Natural killer cell (primary cell): Measurements from ENCODE around the gene UGT1A3. TPM values are rescaled to one million over a fixed set of nuclear protein-coding genes. Genes with fewer than 3 reads are reported as not detected.

Experiments
- ATAC-seq, 3 donors: fragments of 150-1000 bp in 2 of 3; fragments of 200-7000 bp in 1 of 3; cut with Tn5 transposase; 1 replicate in 1 of 3; 2 replicates in 2 of 3; pipeline ENCODE4 v1.10.0; 2021; ENCODE audit warnings: mild to moderate bottlenecking in 2 of 3, moderate library complexity in 2 of 3
- DNase-seq, 2 donors: peaks; one replicate each; pipeline versions ENCODE4 v3.0.0 to v3.0.0-alpha.2; 2013 to 2021; ENCODE audit warnings: mixed read lengths in 1 of 2
- H3K27ac ChIP-seq: one replicate; pipeline ENCODE4 v1.5.1; 2013; ENCODE audit warnings: mild to moderate bottlenecking, low read length
- H3K27me3 ChIP-seq: one replicate; pipeline ENCODE4 v1.6.1; 2013; ENCODE audit warnings: low read length; ENCODE audit not compliant: control insufficient read depth, insufficient read depth
- H3K36me3 ChIP-seq: one replicate; pipeline ENCODE4 v1.6.1; 2013; ENCODE audit warnings: low read length; ENCODE audit not compliant: control insufficient read depth, insufficient read depth
- H3K4me1 ChIP-seq: one replicate; pipeline ENCODE4 v1.6.1; 2013; ENCODE audit warnings: low read length; ENCODE audit not compliant: control insufficient read depth, insufficient read depth
- H3K4me3 ChIP-seq: one replicate; pipeline ENCODE4 v1.5.1; 2013; ENCODE audit warnings: low read length
- H3K9me3 ChIP-seq: one replicate; pipeline ENCODE4 v1.6.1; 2013; ENCODE audit warnings: low read length; ENCODE audit not compliant: control insufficient read depth, insufficient read depth
- H3K27ac Mint-ChIP-seq, 2 donors: one replicate each; pipeline ENCODE4 v1.8.0; 2022; ENCODE audit warnings: mild to moderate bottlenecking in 2 of 2, mixed read lengths in 2 of 2, moderate library complexity in 1 of 2
- H3K27me3 Mint-ChIP-seq, 2 donors: one replicate each; pipeline ENCODE4 v1.8.0; 2022; ENCODE audit warnings: low read depth in 2 of 2, mixed read lengths in 2 of 2
- H3K36me3 Mint-ChIP-seq: one replicate; pipeline ENCODE4 v1.8.0; 2022; ENCODE audit warnings: mixed read lengths
- H3K4me1 Mint-ChIP-seq, 2 donors: one replicate each; pipeline ENCODE4 v1.8.0; 2022; ENCODE audit warnings: mixed read lengths in 2 of 2
- H3K4me3 Mint-ChIP-seq: one replicate; pipeline ENCODE4 v1.8.0; 2022; ENCODE audit warnings: mild to moderate bottlenecking, moderate library complexity, mixed read lengths
- H3K9me3 Mint-ChIP-seq, 2 donors: one replicate each; pipeline ENCODE4 v1.8.0; 2022; ENCODE audit warnings: mixed read lengths in 2 of 2
- CTCF ChIP-seq: fragments of 200-600 bp; IDR thresholded peaks from one replicate; pipeline ENCODE4 v1.8.0; 2022; ENCODE audit warnings: antibody characterized with exemption
- WGBS: methylation state at CpG from one replicate; pipeline ENCODE4 v1.1.7; 2013; ENCODE audit warnings: missing lambda C conversion rate; ENCODE audit not compliant: insufficient coverage; 5-methylcytosine and 5-hydroxymethylcytosine counted together
- intact Hi-C: fragments of 100-400 bp; cut with micrococcal nuclease; formaldehyde crosslinking; loops from one replicate; pipeline ENCODE4 v1.14.2; 2022
- total RNA-seq, 4 donors: library from RNA; stranded (reverse); fragments of 120-200 nt in 1 of 4; gene quantifications; one replicate each; pipeline versions ENCODE4 v1.2.3 to v1.2.4, GENCODE V29; 2013 to 2022

UGT1A3 gene
- total RNA-seq, 3 donors from 2014 or later (not counting 1 experiment from before 2014, with no cell fraction given), result not detected

GRCh38 chr2:233820774-233821105 is 91.9 kb downstream of the UGT1A3 start:
- H3K36me3 ChIP-seq, result no peaks in the 10 kb centered on the region
- no peak for TF ChIP-seq CTCF
- Mint-ChIP-seq H3K27ac (no peak overlapping the region), H3K36me3 (no peaks in the 10 kb centered on the region), H3K4me1 (peaks cover 0 to 5% of the 10 kb centered on the region in 2 donors), H3K4me3 (no peak overlapping the region), H3K27me3 (peaks cover 8 to 10% of the 10 kb centered on the region in 2 donors), H3K9me3 (no peaks in the 10 kb centered on the region)
- WGBS, result 94% methylated on average over 6 of the region's 6 CpGs
- ATAC-seq, result no peak
- no peak overlapping the region for H3K4me3 ChIP-seq
- DNase-seq, result no peak
- intact Hi-C loops, result no loop called here
- no peaks in the 10 kb centered on the region for H3K9me3 ChIP-seq
- no peaks in the 10 kb centered on the region for H3K27me3 ChIP-seq
- H3K27ac ChIP-seq, result no peak overlapping the region
- no peaks in the 10 kb centered on the region for H3K4me1 ChIP-seq

- Mint-ChIP-seq H3K4me1 (peaks cover 0 to 5% of the 10 kb centered on the region in 2 donors), H3K36me3 (no peaks in the 10 kb centered on the region), H3K9me3 (no peaks in the 10 kb centered on the region), H3K27ac (no peak overlapping the region), H3K27me3 (peaks cover 3 to 12% of the 10 kb centered on the region in 2 donors), H3K4me3 (no peak overlapping the region)
- H3K4me1 ChIP-seq, result no peaks in the 10 kb centered on the region
- no peaks in the 10 kb centered on the region for H3K36me3 ChIP-seq
- ATAC-seq, result no peak
- H3K4me3 ChIP-seq, result no peak overlapping the region
- no peaks in the 10 kb centered on the region for H3K9me3 ChIP-seq
- no peak for DNase-seq
- H3K27ac ChIP-seq, result no peak overlapping the region
- no peaks in the 10 kb centered on the region for H3K27me3 ChIP-seq
- WGBS, result 91% methylated on average over 3 of the region's 3 CpGs
- intact Hi-C loops, result no loop called here
- TF ChIP-seq CTCF, result no peak
Measured at GRCh38 chr2:233821196-233821595, 92.4 kb downstream of the UGT1A3 start.

GRCh38 chr2:233821709-233822100 is 92.9 kb downstream of the UGT1A3 start:
- Histone ChIP-seq H3K9me3 (no peaks in the 10 kb centered on the region), H3K4me1 (no peaks in the 10 kb centered on the region), H3K36me3 (no peaks in the 10 kb centered on the region), H3K4me3 (no peak overlapping the region), H3K27ac (no peak overlapping the region), H3K27me3 (no peaks in the 10 kb centered on the region)
- no peaks in the 10 kb centered on the region for H3K36me3 Mint-ChIP-seq
- DNase-seq (peak in 1 of 2 donors; percentile 10), ATAC-seq (no peak)
- H3K27me3 Mint-ChIP-seq, result peaks cover 0 to 14% of the 10 kb centered on the region in 2 donors
- H3K27ac Mint-ChIP-seq, result no peak overlapping the region
- H3K4me3 Mint-ChIP-seq, result no peak overlapping the region
- WGBS, result 93% methylated on average over 8 of the region's 8 CpGs
- TF ChIP-seq CTCF, result no peak
- intact Hi-C loops, result no loop called here
- no peaks in the 10 kb centered on the region for H3K9me3 Mint-ChIP-seq
- H3K4me1 Mint-ChIP-seq, result peaks cover 0 to 5% of the 10 kb centered on the region in 2 donors

GRCh38 chr2:233822101-233822771 is 93.4 kb downstream of the UGT1A3 start:
- Histone ChIP-seq H3K9me3 (no peaks in the 10 kb centered on the region), H3K36me3 (no peaks in the 10 kb centered on the region), H3K4me1 (no peaks in the 10 kb centered on the region), H3K27me3 (no peaks in the 10 kb centered on the region), H3K4me3 (no peak overlapping the region), H3K27ac (no peak overlapping the region)
- no peak overlapping the region for H3K27ac Mint-ChIP-seq
- no peaks in the 10 kb centered on the region for H3K36me3 Mint-ChIP-seq
- no peak overlapping the region for H3K4me3 Mint-ChIP-seq
- no peaks in the 10 kb centered on the region for H3K9me3 Mint-ChIP-seq
- no peak for ATAC-seq
- H3K4me1 Mint-ChIP-seq, result peaks cover 0 to 2% of the 10 kb centered on the region in 2 donors
- intact Hi-C loops, result no loop called here
- H3K27me3 Mint-ChIP-seq, result peaks cover 0 to 14% of the 10 kb centered on the region in 2 donors
- 91% methylated on average over 21 of the region's 21 CpGs for WGBS
- TF ChIP-seq CTCF, result no peak
- peak in 1 of 2 donors; percentile 10 for DNase-seq
